ENCODE data around the gene UFL1. TPM values are rescaled to one million over a fixed set of nuclear protein-coding genes. Genes with fewer than 3 reads are reported as not detected.
"Not testable (repeated sequence)": the region's sequence is repeated elsewhere in the genome, so short reads cannot be mapped to it uniquely, and the experiment has no call there.

Gene UFL1
- total RNA-seq, 6 experiments from 2014 or later = 15.1 to 17.5 (median 15.9) TPM

GRCh38 chr6:96537726-96538125 lies 16.1 kb downstream of the UFL1 start:
- H3K36me3 ChIP-seq = peaks cover 0 to 22% (median 13%) of the 10 kb centered on the region in 4 donors
- 35% methylated on average over 5 of the region's 5 CpGs for WGBS (ENCODE audit: insufficient coverage, low coverage, low lambda C conversion rate, missing lambda C conversion rate)
- TF ChIP-seq POLR2A (IDR thresholded peaks at IDR 0.05) (no peak), CTCF (IDR thresholded peaks at IDR 0.05) (no peak)
- no peak overlapping the region for H3K27ac ChIP-seq
- DNase-seq (no peak), ATAC-seq (peak; percentile 63 to 70 (median 68))
- H3K4me1 ChIP-seq = no peaks in the 10 kb centered on the region
- no peak overlapping the region for H3K4me3 ChIP-seq
- H3K27me3 ChIP-seq = no peaks in the 10 kb centered on the region
- no peaks in the 10 kb centered on the region for H3K9me3 ChIP-seq
- intact Hi-C loops (cut with DNase I) = no loop called here

GRCh38 chr6:96542702-96543101 lies 21.1 kb downstream of the UFL1 start:
- Histone ChIP-seq H3K4me3 (no peak overlapping the region), H3K27ac (no peak overlapping the region), H3K36me3 (peaks cover 0 to 50% (median 8%) of the 10 kb centered on the region in 4 donors), H3K9me3 (no peaks in the 10 kb centered on the region), H3K27me3 (no peaks in the 10 kb centered on the region), H3K4me1 (no peaks in the 10 kb centered on the region)
- TF ChIP-seq CTCF (IDR thresholded peaks at IDR 0.05) (peak in 3 of 4 donors; percentile 26 to 29 (median 27)), POLR2A (IDR thresholded peaks at IDR 0.05) (no peak)
- DNase-seq (no peak), ATAC-seq (no peak)
- intact Hi-C loops (cut with DNase I) = no loop called here

GRCh38 chr6:96545882-96546281 lies 24.3 kb downstream of the UFL1 start:
- no peaks in the 10 kb centered on the region for H3K27me3 ChIP-seq
- TF ChIP-seq CTCF (IDR thresholded peaks at IDR 0.05) (no peak), POLR2A (IDR thresholded peaks at IDR 0.05) (no peak)
- 95% methylated on average over 3 of the region's 3 CpGs for WGBS (ENCODE audit: insufficient coverage, low coverage, low lambda C conversion rate, missing lambda C conversion rate)
- ATAC-seq (no peak), DNase-seq (no peak)
- intact Hi-C loops (cut with DNase I) = no loop called here
- H3K27ac ChIP-seq = no peak overlapping the region
- H3K4me3 ChIP-seq = no peak overlapping the region
- no peaks in the 10 kb centered on the region for H3K4me1 ChIP-seq
- no peaks in the 10 kb centered on the region for H3K9me3 ChIP-seq
- H3K36me3 ChIP-seq = peaks cover 0 to 55% (median 6%) of the 10 kb centered on the region in 4 donors

GRCh38 chr6:96547654-96548053 lies 26.0 kb downstream of the UFL1 start:
- Histone ChIP-seq H3K27me3 (no peaks in the 10 kb centered on the region), H3K4me3 (no peak overlapping the region), H3K36me3 (peaks cover 0 to 69% (median 7%) of the 10 kb centered on the region in 4 donors), H3K4me1 (no peaks in the 10 kb centered on the region), H3K27ac (no peak overlapping the region), H3K9me3 (no peaks in the 10 kb centered on the region)
- WGBS (ENCODE audit: insufficient coverage, low coverage, low lambda C conversion rate, missing lambda C conversion rate) = 77% methylated on average over 4 of the region's 4 CpGs
- DNase-seq (no peak), ATAC-seq (peak in 3 of 4 donors; percentile 33 to 56 (median 51))
- no peak for TF ChIP-seq POLR2A (IDR thresholded peaks at IDR 0.05)
- intact Hi-C loops (cut with DNase I) = no loop called here

- intact Hi-C loops (cut with DNase I) = no loop called here
- Histone ChIP-seq H3K27me3 (no peaks in the 10 kb centered on the region), H3K36me3 (peaks cover 4 to 54% (median 14%) of the 10 kb centered on the region in 4 donors), H3K4me1 (no peaks in the 10 kb centered on the region), H3K27ac (no peak overlapping the region), H3K4me3 (no peak overlapping the region), H3K9me3 (no peaks in the 10 kb centered on the region)
- no peak for ATAC-seq
- 95% methylated on average over 4 of the region's 4 CpGs for WGBS (ENCODE audit: insufficient coverage, low coverage, low lambda C conversion rate, missing lambda C conversion rate)
- TF ChIP-seq CTCF (IDR thresholded peaks at IDR 0.05) = no peak
- no peak for TF ChIP-seq POLR2A (IDR thresholded peaks at IDR 0.05)
- DNase-seq = no peak
These were observed 33.0 kb downstream of the UFL1 start for GRCh38 chr6:96554558-96554957.

GRCh38 chr6:96559740-96560139 lies 38.1 kb downstream of the UFL1 start:
- H3K4me3 ChIP-seq; H3K4me1 ChIP-seq; intact Hi-C loops (cut with DNase I); H3K27ac ChIP-seq; DNase-seq; H3K9me3 ChIP-seq; H3K27me3 ChIP-seq; H3K36me3 ChIP-seq; ATAC-seq: not testable (repeated sequence)
- WGBS (ENCODE audit: insufficient coverage, low coverage, low lambda C conversion rate, missing lambda C conversion rate) = 100% methylated on average over 2 of the region's 2 CpGs

All from right lobe of liver (tissue), 6 donors.